Activated CD4-positive, CD25-positive, alpha-beta regulatory T cell treated with anti-CD3 and anti-CD28 coated beads, Interleukin-2, amount 50 U/mL, for 24 hours (primary cell): Measurements from ENCODE around the gene SMARCB1.

Source experiments
- ATAC-seq, 2 donors: fragments of 150-1000 bp; cut with Tn5 transposase; one replicate each; pipeline ENCODE4 v1.10.0; 2021; ENCODE audit warnings: mild to moderate bottlenecking in 1 of 2, moderate library complexity in 1 of 2

SMARCB1 gene

GRCh38 chr22:23804781-23805291, 18.1 kb downstream of the SMARCB1 start:
- ATAC-seq, result no peak

- ATAC-seq, result no peak
Measured at GRCh38 chr22:23806837-23807236, 20.1 kb downstream of the SMARCB1 start.

- ATAC-seq, result no peak
Measured at GRCh38 chr22:23812378-23812777, 25.6 kb downstream of the SMARCB1 start.

GRCh38 chr22:23815541-23816155, 28.9 kb downstream of the SMARCB1 start:
- ATAC-seq, result no peak

GRCh38 chr22:23816156-23816976, 29.6 kb downstream of the SMARCB1 start:
- ATAC-seq, result no peak

- no peak for ATAC-seq
Measured at GRCh38 chr22:23817146-23817545, 30.4 kb downstream of the SMARCB1 start.

- no peak for ATAC-seq
Measured at GRCh38 chr22:23818541-23818940, 31.8 kb downstream of the SMARCB1 start.

- peak in 1 of 2 donors; percentile 56 for ATAC-seq
Measured at GRCh38 chr22:23820748-23821211, 34.0 kb downstream of the SMARCB1 start.

GRCh38 chr22:23822101-23822671, 35.4 kb downstream of the SMARCB1 start:
- no peak for ATAC-seq

GRCh38 chr22:23823331-23823791, 36.6 kb downstream of the SMARCB1 start:
- ATAC-seq, result no peak

GRCh38 chr22:23824476-23825245, 37.9 kb downstream of the SMARCB1 start:
- ATAC-seq, result no peak

GRCh38 chr22:23825246-23825905, 38.6 kb downstream of the SMARCB1 start:
- no peak for ATAC-seq

GRCh38 chr22:23826510-23827350, 40.0 kb downstream of the SMARCB1 start:
- ATAC-seq, result no peak

- no peak for ATAC-seq
Measured at GRCh38 chr22:23827351-23827995, 40.7 kb downstream of the SMARCB1 start.

GRCh38 chr22:23828800-23829680, 42.3 kb downstream of the SMARCB1 start:
- ATAC-seq, result no peak

- ATAC-seq, result no peak
Measured at GRCh38 chr22:23829845-23830372, 43.1 kb downstream of the SMARCB1 start.

GRCh38 chr22:23831261-23831660, 44.5 kb downstream of the SMARCB1 start:
- no peak for ATAC-seq

GRCh38 chr22:23831781-23832180, 45.0 kb downstream of the SMARCB1 start:
- no peak for ATAC-seq
